Measurements from ENCODE around the gene SOST. TPM values are rescaled to one million over a fixed set of nuclear protein-coding genes. Genes with fewer than 3 reads are reported as not detected.

Gene SOST
- total RNA-seq, 2 experiments from 2014 or later, result not detected

- ChIA-PET POLR2A (no interaction called here), CTCF (interaction anchor here (1.3 kb wide), 1 partner anchor 15 kb away, joined by 4 read pairs; no protein-coding TSS in a partner anchor)
- Mint-ChIP-seq H3K36me3 (ENCODE audit: low read depth) (no peaks in the 10 kb centered on the region), H3K27me3 (peaks cover 32% of the 10 kb centered on the region), H3K27ac (no peak overlapping the region), H3K4me3 (no peak overlapping the region), H3K9me3 (no peaks in the 10 kb centered on the region), H3K4me1 (peaks cover 16% of the 10 kb centered on the region)
- no peak for DNase-seq
Measured at GRCh38 chr17:43710101-43710500, 48.5 kb downstream of the SOST start.

DNA sequence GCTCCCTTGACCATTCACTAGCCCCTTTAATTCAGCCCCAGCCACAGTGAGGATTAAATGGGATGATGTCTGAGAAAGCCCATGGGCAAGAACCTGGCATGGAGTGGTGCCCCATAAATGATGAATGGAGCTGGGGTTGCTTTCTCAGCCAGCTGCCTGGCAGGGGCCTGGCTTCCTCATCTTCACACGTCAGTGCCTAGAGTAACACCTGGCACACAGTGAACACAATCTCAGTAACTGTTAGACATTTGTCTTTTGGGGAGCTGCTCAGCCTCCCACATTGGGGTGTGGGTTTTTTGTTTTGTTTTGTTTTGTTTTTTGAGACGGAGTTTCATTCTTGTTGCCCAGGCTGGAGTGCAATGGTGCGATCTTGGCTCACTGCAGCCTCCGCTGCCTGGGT, 49.4 kb downstream of the SOST start:
- Mint-ChIP-seq H3K4me1 (peaks cover 9% of the 10 kb centered on the region), H3K27me3 (peaks cover 23% of the 10 kb centered on the region), H3K36me3 (ENCODE audit: low read depth) (no peaks in the 10 kb centered on the region), H3K27ac (no peak overlapping the region), H3K9me3 (no peaks in the 10 kb centered on the region), H3K4me3 (no peak overlapping the region)
- POLR2A ChIA-PET, result no interaction called here
- CTCF ChIA-PET, result interaction anchor here (0.6 kb wide), 1 partner anchor 24 kb away, joined by 3 read pairs; no protein-coding TSS in a partner anchor
- no peak for DNase-seq

GRCh38 chr17:43707184-43707583, 51.4 kb downstream of the SOST start:
- Mint-ChIP-seq H3K9me3 (no peaks in the 10 kb centered on the region), H3K4me1 (peaks cover 3% of the 10 kb centered on the region), H3K36me3 (ENCODE audit: low read depth) (no peaks in the 10 kb centered on the region), H3K27ac (no peak overlapping the region), H3K4me3 (no peak overlapping the region), H3K27me3 (peaks cover 8% of the 10 kb centered on the region)
- DNase-seq, result no peak
- ChIA-PET CTCF (interaction anchor here (0.6 to 1.2 kb wide), 3 partner anchors 10 to 393 kb away, joined by 3 to 4 read pairs (median 3); no protein-coding TSS in a partner anchor), POLR2A (no interaction called here)

GRCh38 chr17:43706235-43706634, 52.4 kb downstream of the SOST start:
- ChIA-PET CTCF (interaction anchor here (1.8 to 2.0 kb wide), 3 partner anchors 9 to 11 kb away, joined by 4 read pairs; no protein-coding TSS in a partner anchor), POLR2A (no interaction called here)
- DNase-seq, result no peak
- H3K27me3 Mint-ChIP-seq, result peaks cover 5% of the 10 kb centered on the region
- H3K9me3 Mint-ChIP-seq, result no peaks in the 10 kb centered on the region
- H3K4me3 Mint-ChIP-seq, result no peak overlapping the region
- no peak overlapping the region for H3K27ac Mint-ChIP-seq
- H3K4me1 Mint-ChIP-seq, result peaks cover 8% of the 10 kb centered on the region
- H3K36me3 Mint-ChIP-seq (ENCODE audit: low read depth), result no peaks in the 10 kb centered on the region

Other genes with a start within 250 kb of the SOST start
- under 1 TPM in 1 of 2 experiments, not detected in 1; 0.12 TPM for gene ETV4, start 212.5 kb downstream of the SOST start, total RNA-seq
- gene MEOX1, start 96.9 kb downstream of the SOST start, total RNA-seq, result 1 to 10 TPM; 5.1 to 6.6 TPM
- gene DUSP3, start 20.2 kb upstream of the SOST start, total RNA-seq, result 1 to 10 TPM; 7.1 to 8.3 TPM
- gene CFAP97D1, start 21.6 kb upstream of the SOST start, total RNA-seq, result not detected
- not detected for gene MPP3, start 74.4 kb upstream of the SOST start, total RNA-seq
- not detected for gene CD300LG, start 88.4 kb upstream of the SOST start, total RNA-seq
- gene MPP2, start 148.7 kb upstream of the SOST start, total RNA-seq, result under 1 TPM; 0.60 to 0.69 TPM
- not detected for gene PPY, start 183.7 kb upstream of the SOST start, total RNA-seq
- not detected for gene PYY, start 195.1 kb upstream of the SOST start, total RNA-seq
- under 1 TPM; 0.75 to 0.79 TPM for gene NAGS, start 245.8 kb upstream of the SOST start, total RNA-seq

All from activated CD4-positive, alpha-beta T cell treated with anti-CD3 and anti-CD28 coated beads, Interleukin-2, amount 10 ng/mL, durations not matched to agents 7 days and 5 days (primary cell).